CD4-positive, alpha-beta T cell treated with Interleukin-12 subunit alpha and Interleukin-12 subunit beta, for 1 hour (primary cell): ENCODE measurements around the gene CLCNKA.

Source experiments
- DNase-seq: peaks from one replicate; pipeline ENCODE4 v3.0.0-alpha.2; 2020

The CLCNKA gene

DNA sequence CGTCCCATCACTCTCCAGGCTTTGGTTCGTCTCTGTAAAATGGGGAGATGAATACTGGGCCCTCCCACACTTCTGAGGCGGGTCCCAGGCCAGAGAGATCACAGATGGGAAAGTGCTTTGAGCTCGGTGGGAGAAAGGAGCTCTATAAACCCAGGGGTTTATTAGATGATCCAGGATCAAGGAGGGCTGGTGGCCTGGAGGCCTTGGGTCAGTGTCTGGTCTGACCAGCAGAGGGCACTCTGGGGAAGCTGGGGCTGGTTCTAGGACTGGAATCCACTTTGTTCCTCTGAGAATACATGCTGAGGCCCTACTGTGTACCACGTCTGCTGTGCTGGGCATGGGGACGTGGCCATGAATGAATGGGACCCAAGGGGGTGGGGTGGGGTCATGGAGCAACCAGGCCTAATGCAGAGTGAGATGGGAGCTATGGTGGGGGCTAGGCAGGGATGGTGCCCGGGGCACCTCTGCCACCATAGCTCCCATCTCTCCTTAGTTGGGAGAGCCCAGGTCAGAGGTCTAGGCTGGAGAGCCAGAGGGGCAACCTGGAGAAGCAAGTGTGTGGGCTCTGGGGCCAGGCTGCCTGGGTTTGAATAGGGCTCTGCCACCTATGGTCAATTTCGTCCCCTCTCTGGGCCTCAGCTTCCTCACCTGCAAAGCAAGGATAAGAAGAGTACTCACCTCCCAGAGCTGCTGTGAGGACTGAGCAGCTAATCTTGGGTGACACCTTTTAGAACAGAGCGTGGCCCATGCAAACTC is 60.6 kb downstream of the CLCNKA start:
- DNase-seq, result peak; percentile 62

DNA sequence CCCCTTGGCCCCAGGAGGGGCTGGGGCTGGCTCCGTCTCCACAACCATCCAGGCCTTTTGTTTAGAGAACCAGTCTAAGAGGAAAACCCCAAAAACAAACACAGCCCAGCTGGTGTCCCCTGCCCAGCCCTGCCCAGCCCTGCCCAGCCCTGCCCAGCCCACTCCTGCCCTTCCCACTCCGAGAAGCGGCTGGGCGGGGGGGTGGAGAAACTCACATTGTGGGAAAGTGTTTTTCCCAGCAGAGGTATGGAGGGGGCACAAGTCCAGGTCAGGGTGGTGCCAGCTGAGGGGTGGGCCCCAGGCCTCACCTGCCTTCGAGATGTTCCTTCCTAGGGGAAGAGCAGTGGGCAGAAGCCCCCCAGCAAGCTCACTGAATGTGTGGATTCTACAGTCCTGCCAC is 61.6 kb downstream of the CLCNKA start:
- DNase-seq, result no peak
